ENCODE results near the gene FKBP2.

The FKBP2 gene

DNA sequence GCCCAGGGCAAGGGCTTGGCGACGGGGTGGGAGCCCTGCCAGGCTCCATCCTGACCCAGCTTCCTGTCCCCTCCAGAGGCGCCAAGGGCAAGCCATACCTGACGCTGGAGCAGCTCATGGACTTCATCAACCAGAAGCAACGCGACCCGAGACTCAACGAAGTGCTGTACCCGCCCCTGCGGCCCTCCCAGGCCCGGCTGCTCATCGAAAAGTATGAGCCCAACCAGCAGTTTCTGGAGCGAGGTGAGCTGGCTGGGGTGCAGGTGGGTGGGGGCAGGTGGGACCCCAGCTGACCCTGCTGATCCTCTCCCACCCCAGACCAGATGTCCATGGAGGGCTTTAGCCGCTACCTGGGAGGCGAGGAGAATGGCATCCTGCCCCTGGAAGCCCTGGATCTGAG lies 15.4 kb downstream of the FKBP2 start:
- no peak for DNase-seq
- in situ Hi-C loops (cut with HindIII; ENCODE audit: low pct_ligation_motif_present, low pct_unique_long_range_greater_than_20kb, low sequenced_read_pairs) = no loop called here

DNA sequence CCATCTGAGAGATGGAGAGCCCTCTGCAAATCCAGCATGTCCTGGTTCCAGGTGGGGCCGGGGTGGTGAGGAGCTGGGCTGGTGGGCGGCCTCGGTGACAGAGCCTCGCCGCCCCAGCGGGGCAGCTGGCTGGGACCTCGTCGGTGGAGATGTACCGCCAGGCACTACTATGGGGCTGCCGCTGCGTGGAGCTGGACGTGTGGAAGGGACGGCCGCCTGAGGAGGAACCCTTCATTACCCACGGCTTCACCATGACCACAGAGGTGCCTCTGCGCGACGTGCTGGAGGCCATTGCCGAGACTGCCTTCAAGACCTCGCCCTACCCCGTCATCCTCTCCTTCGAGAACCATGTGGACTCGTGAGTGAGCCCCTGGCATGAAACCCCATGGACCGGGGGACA lies 17.5 kb downstream of the FKBP2 start:
- DNase-seq = no peak
- in situ Hi-C loops (cut with HindIII; ENCODE audit: low pct_ligation_motif_present, low pct_unique_long_range_greater_than_20kb, low sequenced_read_pairs) = no loop called here

DNA sequence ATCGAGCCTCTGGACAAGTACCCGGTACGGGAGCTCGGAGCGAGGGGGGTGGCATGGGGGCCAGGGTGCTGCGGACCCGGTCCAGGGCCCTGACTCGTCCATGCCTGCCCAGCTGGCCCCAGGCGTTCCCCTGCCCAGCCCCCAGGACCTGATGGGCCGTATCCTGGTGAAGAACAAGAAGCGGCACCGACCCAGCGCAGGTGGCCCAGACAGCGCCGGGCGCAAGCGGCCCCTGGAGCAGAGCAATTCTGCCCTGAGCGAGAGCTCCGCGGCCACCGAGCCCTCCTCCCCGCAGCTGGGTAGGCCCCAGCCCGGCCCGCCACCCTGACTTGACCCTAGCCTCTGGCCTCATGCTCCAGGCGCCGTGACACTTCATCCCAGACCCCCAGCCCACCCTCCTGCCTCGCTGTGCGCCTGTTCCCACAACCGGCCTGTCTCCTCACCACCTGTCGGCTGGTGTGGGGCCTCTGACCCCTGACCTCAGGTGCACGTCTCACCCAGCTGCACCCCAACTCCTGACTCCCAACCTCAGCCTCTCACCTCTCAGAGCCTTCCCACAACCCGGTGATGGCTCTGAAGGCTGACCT lies 18.1 kb downstream of the FKBP2 start:
- DNase-seq = no peak
- in situ Hi-C loops (cut with HindIII; ENCODE audit: low pct_ligation_motif_present, low pct_unique_long_range_greater_than_20kb, low sequenced_read_pairs) = no loop called here

DNA sequence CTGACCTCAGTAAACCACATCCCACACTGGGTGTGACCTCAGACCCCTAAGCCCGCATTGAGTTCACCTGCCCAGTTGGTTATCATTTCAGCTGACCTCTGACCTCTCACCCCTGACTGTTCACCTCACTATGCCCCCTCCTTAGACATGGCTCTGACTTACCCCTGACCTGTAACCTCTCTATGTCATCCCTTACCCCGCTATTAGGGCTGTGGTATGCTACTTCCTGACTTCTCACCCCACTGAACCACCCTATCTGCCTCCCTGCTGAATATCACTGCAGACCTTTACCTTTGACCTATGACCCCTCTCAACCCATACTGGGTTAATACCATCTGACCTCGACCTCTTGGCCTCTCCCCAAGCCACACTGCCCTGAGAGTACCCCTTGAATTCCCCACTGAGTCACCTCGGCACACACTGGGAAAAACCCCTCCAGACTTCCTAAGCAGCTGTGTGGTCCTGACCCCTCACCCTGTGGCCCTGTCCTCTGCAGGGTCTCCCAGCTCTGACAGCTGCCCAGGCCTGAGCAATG lies 18.7 kb downstream of the FKBP2 start:
- in situ Hi-C loops (cut with HindIII; ENCODE audit: low pct_ligation_motif_present, low pct_unique_long_range_greater_than_20kb, low sequenced_read_pairs) = no loop called here
- no peak for DNase-seq

DNA sequence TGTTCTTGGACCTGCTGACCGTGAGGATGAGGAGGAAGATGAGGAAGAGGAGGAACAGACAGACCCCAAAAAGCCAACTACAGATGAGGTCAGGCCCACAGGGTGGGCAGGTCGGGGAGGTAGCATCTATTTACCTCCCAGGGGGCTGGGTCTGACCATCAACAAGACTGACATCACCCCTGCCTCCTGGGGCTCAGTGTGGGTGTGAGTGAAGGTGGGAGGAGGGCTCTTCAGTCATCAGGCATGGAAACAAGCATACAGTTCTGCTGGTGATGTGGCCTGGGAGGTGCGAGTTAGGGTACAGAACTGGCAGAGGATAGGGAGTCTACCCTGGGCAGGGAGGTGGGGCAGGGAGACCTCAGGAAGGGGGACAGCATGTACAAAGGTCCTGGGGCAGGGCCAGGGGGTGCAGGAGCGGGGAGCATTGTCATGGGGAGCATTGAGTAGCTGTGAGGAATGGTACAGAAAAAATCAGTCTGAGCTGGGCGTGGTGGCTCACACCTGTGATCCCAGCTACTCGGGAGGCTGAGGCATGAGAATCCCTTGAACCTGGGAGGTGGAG lies 19.3 kb downstream of the FKBP2 start:
- no peak for DNase-seq
- in situ Hi-C loops (cut with HindIII; ENCODE audit: low pct_ligation_motif_present, low pct_unique_long_range_greater_than_20kb, low sequenced_read_pairs) = no loop called here

DNA sequence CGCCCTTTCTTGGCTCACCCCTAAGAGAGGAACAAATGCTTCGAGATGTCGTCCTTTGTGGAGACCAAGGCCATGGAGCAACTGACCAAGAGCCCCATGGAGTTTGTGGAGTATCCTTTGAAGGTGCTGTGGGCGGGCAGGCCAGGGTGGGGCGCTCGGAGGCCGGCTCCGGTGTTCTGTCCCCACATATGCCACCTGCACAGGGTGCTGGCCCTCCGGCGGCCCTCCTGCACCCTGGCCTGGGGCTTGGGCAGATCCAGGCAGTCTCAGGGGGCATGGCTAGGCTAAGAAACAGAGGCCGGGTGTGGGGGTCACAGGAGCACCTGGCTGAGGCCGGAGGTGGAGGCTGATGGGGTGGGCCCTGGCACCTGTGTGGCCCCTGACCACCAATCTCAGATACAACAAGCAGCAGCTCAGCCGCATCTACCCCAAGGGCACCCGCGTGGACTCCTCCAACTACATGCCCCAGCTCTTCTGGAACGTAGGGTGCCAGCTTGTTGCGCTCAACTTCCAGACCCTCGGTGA lies 20.7 kb downstream of the FKBP2 start:
- in situ Hi-C loops (cut with HindIII; ENCODE audit: low pct_ligation_motif_present, low pct_unique_long_range_greater_than_20kb, low sequenced_read_pairs) = no loop called here
- DNase-seq = no peak

DNA sequence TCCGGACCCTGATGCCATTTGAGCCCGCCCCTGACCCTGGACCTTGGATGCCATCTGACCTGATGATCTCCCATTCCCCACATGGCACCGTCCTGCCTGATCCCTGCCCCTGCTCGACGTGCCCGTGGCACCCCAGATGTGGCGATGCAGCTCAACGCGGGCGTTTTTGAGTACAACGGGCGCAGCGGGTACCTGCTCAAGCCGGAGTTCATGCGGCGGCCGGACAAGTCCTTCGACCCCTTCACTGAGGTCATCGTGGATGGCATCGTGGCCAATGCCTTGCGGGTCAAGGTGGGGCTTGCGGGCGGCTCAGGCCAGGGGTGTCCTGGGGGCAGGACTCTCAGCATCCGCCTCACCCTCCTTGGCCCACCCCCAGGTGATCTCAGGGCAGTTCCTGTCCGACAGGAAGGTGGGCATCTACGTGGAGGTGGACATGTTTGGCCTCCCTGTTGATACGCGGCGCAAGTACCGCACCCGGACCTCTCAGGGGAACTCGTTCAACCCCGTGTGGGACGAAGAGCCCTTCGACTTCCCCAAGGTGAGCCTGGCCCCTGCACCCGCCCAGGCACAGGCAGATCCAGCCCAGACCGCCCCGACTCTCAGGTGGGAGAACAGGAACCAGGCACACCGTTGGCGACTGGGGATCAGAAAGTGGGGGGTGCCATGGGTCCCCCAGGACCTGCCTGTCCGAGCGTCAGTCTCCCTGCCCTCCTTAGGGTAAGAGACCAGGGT lies 21.5 kb downstream of the FKBP2 start:
- DNase-seq = no peak
- in situ Hi-C loops (cut with HindIII; ENCODE audit: low pct_ligation_motif_present, low pct_unique_long_range_greater_than_20kb, low sequenced_read_pairs) = no loop called here

DNA sequence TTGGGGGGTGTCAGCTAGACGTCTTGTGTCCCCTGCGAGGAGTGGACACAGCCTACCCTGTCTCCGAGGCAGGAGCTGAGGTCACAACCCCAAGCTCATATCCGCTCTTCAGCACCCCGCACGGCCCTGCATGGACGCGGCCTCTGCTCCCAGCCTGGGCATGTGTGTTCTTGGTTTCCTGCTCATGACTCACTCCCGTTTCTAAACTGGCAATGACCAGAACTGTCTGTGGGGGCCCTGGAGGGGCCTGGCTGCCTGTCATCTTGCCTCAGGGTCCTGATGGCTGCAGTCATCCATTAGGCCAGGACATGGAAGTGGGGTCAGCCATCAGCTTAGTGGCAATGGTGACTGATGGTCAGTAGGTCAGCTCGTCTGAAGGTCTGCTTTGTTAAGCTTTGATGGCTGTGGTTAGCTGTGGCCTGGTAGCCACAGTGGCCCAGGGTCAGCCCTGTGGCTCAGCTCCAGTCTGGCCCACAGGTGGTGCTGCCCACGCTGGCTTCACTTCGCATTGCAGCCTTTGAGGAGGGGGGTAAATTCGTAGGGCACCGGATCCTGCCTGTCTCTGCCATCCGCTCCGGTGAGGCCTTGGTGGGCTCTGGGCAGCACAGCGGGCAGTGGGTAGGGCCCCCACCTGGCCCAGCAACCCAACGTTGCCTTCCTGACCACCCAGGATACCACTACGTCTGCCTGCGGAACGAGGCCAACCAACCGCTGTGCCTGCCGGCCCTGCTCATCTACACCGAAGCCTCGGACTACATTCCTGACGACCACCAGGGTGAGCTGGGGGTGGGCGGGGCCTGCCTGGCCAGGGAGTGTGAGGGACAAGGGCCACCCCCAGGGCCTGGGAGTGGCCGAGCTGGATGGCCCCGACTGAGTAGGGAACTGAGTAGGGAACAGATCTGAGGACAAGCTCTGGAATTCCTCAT lies 22.4 kb downstream of the FKBP2 start:
- in situ Hi-C loops (cut with HindIII; ENCODE audit: low pct_ligation_motif_present, low pct_unique_long_range_greater_than_20kb, low sequenced_read_pairs) = no loop called here

DNA sequence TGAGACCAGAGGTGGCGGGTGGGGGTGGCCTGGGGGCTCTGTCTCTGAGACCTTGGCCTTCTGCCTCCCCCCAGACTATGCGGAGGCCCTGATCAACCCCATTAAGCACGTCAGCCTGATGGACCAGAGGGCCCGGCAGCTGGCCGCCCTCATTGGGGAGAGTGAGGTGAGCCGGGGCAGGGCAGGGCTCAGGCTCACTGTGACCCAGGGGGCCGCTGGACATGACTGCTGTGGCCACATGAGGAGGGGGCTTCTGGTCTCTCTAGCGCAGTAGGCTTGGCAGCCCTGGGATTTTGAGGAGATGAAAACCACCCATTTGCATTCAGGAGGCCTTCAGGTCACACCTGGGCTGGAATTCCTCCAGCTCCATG lies 23.0 kb downstream of the FKBP2 start:
- DNase-seq = no peak
- in situ Hi-C loops (cut with HindIII; ENCODE audit: low pct_ligation_motif_present, low pct_unique_long_range_greater_than_20kb, low sequenced_read_pairs) = no loop called here

More for the DNA sequence above, 22.4 kb downstream of the FKBP2 start:
- no peak for DNase-seq

DNA sequence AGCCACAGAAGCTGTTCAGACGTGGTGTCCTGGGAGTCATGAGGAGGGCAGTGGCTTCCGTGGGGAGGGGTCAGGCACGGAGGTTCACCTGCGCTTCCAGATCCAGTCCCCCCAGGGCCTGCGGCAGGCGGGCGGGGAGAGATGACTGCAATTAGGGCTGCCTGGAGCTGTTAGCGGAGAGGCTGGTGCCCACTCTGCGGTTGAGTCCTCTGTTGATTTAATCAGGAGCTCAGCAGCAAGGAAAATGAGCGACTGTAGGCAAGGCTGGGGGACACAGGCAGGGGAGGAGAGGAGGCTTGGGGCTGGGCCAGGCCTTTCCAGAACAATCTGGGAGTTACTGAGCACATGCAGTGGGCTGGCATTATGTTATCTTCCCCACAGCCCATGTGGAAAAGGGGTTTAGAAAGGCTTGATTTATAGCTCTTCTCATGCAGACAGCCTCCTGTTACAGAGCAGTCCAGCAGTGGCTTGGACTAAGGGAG lies 23.5 kb downstream of the FKBP2 start:
- in situ Hi-C loops (cut with HindIII; ENCODE audit: low pct_ligation_motif_present, low pct_unique_long_range_greater_than_20kb, low sequenced_read_pairs) = no loop called here
- DNase-seq = no peak

DNA sequence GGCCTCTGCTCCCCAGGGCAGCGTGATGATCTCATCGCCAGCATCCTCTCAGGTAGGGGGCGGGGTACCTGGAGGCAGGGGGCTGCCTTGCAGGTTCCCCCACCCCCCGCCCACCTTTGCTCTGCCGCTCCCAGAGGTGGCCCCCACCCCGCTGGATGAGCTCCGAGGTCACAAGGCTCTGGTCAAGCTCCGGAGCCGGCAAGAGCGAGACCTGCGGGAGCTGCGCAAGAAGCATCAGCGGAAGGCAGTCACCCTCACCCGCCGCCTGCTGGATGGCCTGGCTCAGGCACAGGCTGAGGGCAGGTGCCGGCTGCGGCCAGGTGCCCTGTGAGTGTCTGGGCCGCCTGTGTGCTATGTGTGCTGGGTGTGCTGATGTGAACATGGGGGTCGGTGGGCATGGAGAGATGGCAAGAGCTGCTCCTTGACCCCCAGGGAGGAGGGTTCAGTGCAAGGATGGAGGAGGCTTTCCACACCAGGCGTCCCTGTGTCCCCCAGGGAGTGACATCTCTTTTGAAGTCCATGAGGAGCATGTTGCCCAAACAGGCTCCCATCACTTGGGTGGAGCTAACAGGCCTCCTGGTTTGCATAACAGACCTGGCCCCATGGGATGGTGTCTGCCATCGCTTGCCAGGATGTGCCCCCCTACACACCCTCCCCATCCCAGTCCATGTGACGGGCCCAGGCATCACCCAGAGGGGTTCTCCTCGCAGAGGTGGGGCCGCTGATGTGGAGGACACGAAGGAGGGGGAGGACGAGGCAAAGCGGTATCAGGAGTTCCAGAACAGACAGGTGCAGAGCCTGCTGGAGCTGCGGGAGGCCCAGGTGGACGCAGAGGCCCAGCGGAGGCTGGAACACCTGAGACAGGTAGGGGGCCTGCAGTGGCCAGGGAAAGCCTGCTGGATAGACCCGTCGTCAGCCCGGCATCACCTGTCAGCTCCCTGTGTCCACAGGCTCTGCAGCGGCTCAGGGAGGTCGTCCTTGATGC lies 24.6 kb downstream of the FKBP2 start:
- DNase-seq = no peak
- in situ Hi-C loops (cut with HindIII; ENCODE audit: low pct_ligation_motif_present, low pct_unique_long_range_greater_than_20kb, low sequenced_read_pairs) = no loop called here

DNA sequence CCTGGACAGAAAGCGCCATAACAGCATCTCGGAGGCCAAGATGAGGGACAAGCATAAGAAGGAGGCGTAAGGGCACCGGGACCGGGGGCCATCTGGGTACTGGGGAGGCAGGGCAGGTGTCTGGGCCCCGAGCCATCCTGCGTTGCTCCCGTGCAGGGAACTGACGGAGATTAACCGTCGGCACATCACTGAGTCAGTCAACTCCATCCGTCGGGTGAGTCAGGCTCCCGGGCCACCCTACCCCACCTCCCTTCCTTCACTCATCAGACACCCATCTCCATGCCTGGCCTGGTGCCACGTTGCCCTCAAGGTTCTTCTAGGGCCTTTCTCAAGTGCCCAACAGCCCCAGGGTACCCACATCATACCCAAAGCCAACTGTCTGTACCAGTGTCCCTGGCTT lies 25.4 kb downstream of the FKBP2 start:
- no peak for DNase-seq
- in situ Hi-C loops (cut with HindIII; ENCODE audit: low pct_ligation_motif_present, low pct_unique_long_range_greater_than_20kb, low sequenced_read_pairs) = no loop called here

DNA sequence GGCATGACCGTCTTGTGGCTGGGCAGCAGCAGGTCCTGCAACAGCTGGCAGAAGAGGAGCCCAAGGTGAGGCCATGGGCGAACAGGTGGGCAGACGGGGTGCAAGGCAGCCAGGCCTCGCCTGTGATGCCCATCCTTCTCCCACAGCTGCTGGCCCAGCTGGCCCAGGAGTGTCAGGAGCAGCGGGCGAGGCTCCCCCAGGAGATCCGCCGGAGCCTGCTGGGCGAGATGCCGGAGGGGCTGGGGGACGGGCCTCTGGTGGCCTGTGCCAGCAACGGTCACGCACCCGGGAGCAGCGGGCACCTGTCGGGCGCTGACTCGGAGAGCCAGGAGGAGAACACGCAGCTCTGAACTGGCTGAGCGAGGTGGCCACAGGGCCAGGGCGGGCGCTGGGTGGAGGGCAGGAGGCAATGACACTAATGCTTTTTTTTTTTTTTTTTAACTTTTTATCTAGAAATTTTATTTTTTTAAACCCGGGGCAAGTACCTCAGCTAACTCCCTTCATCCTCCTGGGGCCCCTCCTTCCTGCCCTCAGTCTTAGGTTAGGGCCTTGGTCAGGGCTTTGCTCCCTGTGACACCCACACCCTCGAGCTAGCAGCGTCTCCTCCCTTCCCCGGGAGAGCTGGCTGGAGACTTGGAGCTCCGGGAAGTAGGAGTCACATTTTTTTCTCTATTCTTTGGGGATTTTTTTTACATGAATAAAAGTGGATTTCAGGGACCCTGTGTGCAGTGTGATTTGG lies 26.5 kb downstream of the FKBP2 start:
- no peak for DNase-seq
- in situ Hi-C loops (cut with HindIII; ENCODE audit: low pct_ligation_motif_present, low pct_unique_long_range_greater_than_20kb, low sequenced_read_pairs) = no loop called here

DNA sequence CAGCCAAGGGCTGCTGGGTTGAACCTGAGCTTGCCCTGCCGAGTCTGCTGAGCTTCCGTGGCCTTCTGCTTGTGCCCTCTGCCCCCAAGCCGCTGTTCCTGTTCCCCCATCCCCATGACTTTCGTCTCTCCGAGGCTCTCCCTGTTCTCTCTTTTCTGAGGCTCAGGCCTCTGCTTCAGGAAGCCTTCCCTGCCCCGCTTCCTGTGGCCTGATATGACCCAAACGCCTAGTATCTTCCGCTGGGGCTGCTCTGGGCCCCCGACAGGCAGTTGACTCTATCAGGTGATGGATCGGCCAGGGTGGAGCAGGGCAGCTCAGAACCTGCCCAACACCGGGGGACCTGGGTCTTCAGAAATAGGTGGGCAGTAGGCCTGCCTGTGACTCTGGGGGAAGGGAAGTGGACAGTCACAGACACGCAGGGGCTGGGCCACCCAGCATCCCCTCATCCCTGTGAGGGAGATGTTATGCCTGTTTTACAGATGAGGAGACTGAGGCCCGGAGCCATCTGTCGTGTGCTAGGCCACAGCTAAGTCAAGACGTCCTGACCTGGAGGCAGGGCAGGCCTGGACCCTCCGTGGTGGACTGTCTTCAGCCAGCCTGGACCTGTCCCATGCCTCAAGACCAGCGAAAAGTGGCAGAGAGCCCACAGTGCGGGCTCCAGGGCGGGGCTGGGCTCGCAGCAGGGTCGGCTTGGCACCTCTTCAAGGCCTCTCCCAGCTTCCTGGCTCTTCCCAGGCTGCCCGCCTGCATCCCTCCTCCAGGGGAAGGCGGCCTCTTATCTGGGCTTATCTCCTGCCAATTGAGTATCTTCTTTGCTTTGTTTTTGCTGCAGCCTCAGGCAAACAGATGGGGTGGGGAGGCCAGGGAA lies 27.4 kb downstream of the FKBP2 start:
- in situ Hi-C loops (cut with HindIII; ENCODE audit: low pct_ligation_motif_present, low pct_unique_long_range_greater_than_20kb, low sequenced_read_pairs) = no loop called here
- DNase-seq = no peak

DNA sequence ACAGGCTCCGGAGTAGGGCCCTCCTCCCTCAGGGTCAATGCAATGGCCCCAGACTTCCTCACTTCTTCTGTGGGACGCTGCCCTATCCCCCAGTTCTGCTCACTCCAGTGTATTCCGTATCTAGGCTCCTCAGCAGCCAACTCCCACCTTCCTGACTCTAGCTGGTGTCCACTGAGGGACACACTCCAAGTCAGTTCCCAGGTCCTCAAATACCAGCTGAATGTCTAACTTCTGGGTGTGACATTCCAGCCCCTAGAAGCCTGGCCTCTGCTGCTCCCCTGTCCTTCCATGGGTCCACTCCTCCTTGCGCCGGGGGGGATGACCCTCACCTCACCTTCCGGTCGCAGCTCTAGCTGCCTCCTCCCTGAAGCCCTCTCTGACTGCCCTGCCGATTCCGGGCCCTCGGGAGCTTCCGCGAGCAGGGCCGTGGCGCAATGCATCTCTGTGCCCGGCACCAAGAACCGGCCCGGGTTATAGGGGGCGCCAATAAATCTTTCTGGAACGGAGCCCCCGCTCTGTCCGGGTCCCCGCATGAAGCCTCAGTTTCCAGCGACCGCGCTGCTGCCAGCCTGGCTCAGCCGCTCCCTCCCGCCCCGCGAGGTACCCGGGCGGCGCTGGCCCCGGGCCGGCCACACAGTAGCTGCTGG lies 28.1 kb downstream of the FKBP2 start:
- DNase-seq = peak; percentile 71
- in situ Hi-C loops (cut with HindIII; ENCODE audit: low pct_ligation_motif_present, low pct_unique_long_range_greater_than_20kb, low sequenced_read_pairs) = no loop called here
